Globus pallidus (tissue), 1 donor: ENCODE data around the gene MAP3K3.

ENCODE experiments used
- DNase-seq: peaks from one replicate; pipeline ENCODE4 v3.0.0-alpha.2; 2015; ENCODE audit warnings: low spot score

The MAP3K3 gene

DNA sequence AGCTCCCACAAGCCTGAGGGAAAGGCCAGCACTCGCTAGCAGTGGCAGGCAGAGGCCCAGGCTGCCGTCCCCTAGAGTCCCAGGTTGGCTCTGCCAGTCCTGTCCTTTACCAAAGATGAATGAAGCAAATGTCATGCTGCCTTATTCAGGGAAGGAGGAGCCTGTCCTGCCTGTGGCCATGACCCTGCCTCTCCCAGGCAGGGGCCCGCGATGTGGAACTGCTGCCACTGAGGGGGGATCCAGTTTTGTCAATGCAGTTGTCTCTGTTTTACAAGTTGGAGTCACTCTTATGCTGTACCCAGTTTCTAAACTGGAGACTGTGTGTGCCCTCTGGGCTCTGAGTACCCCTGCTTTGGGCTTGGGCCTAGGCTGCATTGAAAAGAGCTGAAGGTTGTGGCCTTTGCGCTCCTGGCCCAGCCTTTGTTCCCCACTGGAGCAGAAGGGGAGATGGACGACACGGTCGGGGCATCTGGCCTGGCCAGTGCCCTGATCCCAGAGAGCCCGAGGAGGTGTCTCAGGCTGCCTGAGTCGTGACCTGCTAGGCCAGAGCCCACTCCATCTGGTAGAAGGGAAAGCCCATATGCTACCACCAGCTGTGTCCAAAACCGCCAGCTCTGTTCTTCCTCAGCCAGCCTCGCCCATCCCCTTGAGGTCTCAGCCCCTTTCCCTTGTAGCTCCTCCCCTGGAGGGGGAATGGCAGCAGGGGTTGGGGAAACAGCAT is 72.2 kb downstream of the MAP3K3 start:
- no peak for DNase-seq

DNA sequence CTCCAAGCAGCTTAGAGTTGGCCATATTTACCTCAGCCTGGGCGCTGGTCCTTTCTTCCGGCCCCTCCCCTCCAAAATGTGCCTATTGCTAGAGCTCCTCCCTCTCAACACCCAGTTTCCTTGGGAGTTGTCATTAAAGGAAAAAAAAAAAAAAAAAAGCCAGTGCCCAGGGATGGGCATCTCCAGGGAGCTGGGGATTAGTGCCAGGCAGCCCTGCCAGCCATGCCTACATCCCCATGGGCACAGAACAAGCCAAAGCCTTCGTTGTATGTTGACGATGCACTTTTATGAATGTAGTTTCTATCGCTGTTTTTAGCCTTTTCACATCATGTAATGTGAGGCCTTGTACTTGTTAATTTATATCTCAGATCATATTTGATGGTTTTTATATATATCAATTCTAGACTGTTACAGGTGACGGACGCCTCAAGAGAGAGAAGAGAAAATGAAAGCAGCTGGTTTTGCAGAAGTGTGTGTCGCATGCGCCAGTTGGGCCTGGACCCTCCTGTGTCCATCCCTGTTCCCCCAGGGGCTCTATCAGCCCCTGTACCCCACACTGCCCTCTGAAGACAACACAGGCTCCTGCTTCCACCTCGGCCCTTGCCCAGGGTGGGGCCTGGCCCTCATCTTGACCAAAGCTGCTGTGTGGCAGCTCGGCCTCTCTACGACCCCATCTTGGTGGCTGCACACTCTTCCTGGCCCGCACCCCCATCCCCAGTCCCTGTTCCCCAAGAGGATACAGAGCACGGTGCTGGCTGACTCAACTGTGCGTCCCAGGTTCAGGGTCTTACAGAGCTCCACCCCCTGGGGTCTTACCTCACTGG is 72.9 kb downstream of the MAP3K3 start:
- no peak for DNase-seq

DNA sequence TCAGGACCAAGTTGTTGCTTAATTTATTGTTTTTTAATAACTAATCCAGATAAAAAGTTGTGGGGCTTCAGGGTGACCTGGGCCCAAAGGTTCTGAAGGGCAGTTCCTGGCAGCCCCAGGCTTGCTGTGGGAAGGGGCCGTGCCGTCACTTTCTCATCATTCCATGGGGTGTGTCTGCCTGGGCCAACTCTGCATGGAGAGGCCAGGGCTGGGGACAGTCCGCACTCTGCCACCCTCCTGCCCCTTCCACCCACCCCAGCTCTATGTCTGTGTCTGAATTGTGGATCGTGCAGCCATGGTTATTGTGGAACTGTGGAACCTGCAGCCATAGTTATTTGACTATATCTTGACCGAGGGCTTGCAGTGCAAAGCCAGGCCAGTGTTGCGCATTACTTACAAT is 73.7 kb downstream of the MAP3K3 start:
- no peak for DNase-seq

DNA sequence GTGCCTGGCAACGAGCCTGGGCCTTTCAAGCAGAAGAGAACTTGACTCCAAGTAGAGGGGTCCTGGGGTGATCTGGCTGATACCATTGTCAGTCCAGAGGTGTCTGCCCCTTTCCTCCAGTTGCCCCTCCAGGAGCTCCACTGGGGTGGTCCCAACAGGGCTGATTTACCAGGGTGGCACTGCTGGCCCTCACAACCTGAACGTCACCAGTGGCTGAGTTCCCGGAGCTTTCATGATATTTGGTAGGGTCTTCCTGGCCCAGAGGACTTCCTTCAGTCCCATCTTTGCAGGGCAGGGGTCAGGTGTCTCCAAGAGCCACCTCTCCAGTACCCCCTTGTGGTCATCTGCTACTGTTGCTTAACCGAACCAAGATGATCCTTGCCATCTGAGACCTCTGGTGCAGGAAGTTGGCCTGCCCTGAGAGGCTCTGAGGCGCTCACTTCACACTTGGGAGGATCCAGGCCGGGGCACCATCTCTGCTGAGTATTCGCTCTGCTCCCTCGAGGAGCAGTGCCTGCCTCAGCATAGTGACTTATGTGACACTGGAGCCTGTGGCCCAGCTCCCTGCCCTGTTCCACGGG is 74.3 kb downstream of the MAP3K3 start:
- no peak for DNase-seq

DNA sequence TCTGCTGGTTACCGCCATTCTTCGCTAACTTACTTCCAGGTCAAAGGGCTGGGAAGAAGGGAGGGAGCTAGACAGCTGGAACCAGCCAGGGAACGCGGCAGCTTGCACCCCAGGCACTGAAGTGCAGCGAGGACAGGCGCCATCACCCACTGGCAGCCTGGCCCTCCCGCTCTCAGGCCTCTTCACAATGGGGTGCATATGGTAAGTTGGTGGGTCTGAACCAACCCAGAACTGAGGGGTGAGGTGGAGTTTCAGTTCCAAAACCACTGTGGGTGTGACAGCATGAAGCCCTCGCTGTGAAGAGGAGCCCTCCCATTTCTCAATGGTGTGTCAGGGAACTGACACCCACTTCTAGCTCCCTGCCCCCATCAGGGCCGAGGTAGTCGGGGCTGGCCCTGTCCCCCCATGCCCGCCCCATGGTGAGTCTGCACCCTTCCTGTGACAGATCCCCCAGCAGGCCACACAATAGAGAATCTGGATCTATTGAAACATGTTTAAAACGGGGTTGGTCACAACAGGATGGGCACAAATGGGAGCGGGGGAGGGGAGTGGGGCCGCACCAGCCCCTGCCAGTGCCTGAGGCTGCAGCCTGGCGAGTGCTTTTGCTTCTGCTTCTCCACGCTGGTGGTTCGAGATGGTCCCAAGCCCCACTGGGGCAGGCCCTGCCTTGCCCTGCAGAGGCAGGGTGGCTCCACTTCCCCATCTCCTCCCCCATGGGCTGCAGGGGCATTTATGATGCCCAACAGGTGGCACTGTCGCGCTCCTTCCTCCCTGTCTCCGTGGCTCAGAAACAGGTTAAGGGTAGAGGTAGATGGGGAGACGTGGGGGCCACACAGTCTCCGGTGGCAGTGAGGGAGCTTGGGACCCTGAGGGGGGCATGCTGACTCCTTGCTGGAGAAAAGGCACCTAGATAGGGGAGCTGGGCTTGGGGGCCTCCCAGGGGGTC is 75.4 kb downstream of the MAP3K3 start:
- no peak for DNase-seq

DNA sequence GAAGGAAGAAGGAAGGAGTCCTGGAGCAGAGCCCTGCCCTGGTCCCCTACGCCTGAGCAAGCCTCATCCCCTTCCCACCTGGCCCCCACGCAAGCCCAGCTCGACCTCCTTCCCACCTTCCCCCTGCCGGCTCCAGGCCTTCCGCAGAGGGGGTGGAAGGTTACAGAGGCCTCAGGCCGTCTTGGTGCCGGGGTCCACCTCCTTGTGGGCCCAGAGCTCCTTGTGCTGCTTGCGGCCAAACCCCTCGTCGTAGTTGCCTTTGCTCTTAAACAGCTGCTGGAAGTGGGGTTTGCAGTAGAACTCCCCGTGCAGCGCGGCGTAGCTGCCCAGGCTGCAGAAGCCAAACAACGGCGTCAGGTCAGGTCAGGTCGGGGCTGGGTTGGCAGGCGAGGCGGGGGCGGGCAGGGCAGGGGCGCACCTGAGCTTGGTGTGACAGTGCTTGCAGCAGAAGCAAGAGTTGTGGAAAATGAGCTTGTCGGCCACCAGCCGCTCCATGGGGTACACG is 76.2 kb downstream of the MAP3K3 start:
- DNase-seq, result no peak

DNA sequence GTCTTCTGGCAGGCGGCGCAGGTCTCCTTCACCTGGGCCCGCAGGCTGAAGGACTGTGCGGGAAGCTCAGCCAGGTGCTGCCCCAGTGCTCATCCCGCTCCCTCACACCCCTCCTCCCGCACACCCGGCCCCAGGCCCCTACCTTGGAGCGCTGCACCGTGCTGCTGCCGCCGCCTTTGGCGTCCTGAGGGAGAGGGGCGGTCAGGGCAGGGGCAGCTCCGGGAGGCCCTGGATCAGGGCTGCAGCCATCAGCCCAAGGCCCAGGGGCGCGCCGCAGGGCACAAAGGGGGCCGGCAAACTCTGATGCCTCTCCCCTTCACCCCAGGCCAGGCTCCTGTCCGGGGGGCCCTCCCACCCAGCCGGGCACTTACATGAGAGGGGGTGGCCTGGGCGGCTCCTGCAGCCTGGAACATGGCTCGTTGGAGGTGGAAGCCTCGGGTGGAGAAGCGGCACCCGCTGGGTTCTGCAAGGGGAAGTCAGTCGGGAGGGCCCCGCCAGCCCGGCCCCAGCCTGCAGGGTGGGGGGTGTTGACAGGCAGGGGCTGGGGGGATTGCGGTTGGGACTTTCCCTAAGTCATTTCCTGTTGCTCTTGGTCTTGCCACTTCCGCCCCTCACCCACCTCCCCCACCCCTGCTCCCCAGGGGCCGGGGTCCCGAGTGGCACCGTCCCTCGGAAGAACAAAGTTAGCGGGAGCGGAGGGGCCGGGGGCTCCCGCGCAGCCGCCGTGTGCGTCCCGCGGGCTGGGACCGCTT is 76.8 kb downstream of the MAP3K3 start:
- DNase-seq, result no peak

DNA sequence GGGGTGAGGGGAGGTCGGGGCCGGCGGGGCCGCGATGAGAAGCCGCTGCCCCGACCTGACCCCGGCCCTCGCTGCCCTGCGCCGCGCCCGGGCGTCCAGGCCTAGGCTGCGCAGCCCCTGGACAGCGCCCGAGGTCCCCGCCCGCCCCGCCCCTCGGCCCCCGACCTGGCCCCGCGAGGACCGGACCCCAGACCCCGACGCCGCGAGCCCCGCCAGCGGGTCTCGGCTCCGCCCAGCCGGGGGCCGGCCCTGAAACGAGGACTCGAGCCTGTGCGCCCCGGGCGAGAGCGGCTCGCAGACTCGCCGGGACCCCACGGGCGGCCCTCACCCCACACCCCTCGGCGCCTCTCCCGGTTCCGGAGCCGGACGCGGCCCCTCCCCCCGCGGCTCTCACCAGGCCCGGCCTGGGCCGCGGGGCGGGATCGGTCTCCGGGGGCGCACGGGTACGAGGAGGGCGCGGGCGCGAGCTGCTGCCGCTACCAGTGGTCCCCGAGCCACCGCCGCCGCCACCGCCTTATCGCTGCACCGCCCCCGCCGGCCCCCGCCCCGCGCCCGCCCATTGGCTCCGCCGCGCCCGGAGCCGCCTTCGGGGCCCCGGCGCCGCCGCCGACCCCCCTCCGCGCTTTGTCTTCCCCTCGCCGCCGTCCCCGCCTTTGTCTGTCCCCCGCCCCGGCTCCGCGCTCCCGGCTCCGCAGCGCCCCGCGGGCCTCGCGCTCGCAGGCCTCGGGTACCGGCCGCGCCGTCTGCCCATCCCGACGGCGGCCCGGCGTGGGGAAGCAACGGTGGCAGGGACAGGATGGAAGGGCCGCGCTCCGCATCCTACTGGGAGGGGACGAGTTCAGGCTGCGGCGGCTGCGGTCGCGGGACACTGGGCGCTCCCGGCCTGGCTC is 77.7 kb downstream of the MAP3K3 start, which contains the start of gene LIMD2:
Gene LIMD2 (minus strand): TSS at position 488 of the 890 bp plus-strand sequence. CDS start 827 bp downstream, outside the sequence.
- no peak for DNase-seq

DNA sequence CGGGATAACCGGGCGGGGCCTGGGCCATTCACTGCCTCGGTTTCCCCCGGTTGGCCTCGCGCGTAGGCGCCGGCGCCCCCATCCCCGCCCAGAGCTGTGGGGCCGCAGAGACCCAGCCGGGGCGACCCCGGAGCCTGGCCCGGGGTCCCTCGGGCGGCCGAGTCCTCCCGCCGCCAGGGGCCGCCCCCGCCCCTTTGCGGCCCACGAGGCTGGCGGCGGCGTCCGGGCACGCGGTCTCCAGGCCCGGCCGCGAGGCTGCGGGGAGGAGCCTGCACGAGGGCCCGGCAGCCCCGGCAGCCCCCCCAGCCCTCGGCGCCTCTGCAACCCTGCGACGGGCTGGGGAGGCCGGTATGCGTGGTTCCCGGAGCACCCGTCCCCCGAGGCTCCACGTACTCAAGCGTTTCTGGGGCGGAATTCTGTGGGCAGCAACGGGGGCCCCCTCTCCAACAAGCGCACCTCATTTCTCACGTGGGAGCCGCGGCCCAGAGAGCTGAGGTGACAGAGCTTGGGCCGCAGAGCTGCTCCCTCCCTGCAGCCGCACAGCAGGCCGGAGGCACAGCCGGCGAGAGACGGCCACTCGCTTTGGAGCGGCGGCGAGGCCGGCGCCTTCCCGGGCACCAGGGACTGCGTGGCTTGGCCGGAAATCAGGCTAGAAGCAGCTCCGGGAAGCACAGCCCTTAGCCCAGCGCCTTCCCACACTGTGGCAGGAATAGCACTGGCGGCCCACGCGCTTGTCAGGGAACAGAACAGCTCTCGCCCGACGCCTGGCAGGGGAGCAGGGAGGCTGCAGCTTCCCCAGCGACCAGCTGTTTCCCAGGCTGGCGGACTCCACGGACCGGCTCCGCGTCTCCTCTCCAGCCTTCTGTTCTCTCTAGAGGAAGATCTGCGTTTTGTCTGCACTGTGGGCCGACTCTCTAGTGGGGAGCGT is 78.6 kb downstream of the MAP3K3 start:
- DNase-seq, result no peak

DNA sequence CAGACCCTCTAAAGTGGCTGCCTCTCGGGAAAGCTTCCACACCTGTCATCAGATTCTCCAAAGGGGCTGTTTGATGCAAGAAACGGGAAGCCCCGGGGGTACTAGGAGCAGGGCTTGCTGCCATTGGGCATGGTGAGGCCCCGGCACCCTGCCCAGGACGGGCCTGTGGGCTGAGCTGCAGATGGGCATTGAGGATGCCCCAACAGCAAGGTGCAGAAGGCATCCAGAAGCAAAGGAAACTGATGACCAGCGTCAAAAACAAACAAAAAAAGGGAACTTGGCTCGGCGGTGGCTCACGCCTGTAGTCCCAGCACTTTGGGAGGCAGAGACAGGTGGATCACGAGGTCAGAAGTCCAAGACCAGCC is 79.2 kb downstream of the MAP3K3 start:
- no peak for DNase-seq

DNA sequence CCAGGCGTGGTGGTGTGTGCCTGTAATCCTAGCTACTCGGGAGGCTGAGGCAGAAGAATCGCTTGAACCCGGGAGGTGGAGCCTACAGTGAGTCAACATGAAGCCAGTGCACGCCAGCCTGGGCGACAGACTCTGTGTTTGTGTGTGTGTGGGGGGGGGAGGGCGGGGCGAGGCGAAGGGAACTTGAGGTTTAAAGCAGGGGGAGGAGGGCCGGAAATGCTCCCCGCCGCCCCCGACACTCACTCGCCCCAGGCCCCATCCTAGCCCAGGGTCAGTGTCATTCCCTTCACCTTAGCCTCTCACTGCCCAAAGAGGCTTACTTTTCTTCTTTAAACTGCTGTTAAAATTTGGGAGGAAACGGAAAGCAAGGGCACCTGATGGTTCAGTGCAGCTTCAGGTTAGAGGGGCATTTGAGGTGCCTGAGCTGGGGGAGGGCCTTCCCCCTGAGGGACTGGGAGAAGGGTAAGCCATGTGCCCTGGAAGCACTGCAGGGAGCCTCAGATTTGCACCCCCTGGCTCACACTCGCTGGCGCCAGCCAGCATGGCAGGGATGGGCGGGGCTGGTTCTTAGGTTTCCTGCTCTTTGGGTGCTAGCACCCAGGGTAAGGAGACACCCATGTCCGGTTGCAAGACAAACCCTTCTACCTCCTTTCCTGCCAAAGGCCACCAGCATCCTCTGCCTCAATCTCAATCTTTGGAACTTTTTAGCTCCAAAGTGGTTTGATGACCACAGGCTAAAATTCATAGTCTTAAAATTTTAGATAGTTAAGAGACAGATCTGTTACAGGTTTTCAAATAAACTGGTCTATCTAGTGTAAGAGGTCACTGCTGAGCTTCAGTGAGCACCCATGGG is 79.9 kb downstream of the MAP3K3 start:
- DNase-seq, result no peak

DNA sequence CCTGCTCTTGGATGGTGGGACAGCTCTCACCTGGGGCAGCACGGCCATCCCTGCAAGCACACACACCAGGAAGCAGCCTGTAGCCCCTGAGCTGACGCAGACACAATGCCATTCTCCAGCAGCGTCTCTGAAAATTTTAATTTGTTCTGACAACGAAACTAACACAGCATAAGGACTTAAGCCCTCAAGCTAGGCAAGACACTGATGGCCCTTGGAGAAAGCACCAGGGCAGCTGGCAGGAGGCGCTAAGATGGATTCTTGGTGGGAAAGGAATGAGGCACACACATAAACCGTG is 80.5 kb downstream of the MAP3K3 start:
- DNase-seq, result no peak

DNA sequence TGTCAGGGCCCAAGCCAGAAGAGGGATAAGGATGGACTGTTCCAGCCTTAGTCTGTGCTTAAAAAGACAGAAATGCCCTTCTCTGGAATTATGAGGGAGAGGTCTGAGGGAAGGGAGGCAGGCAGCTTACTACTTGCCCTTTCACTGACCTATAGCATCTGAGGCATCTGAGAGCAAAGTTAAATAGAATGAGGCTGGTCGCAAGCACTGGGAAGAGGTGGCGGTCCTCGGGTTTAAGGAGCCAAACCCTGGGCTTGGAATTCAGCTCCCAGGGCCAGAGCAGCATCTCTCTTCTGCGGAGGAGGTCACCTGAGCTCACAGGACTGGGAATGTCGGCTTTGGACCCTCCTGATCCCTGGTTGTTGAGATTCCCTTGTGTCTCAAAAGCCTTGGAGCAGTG is 80.8 kb downstream of the MAP3K3 start:
- DNase-seq, result no peak

DNA sequence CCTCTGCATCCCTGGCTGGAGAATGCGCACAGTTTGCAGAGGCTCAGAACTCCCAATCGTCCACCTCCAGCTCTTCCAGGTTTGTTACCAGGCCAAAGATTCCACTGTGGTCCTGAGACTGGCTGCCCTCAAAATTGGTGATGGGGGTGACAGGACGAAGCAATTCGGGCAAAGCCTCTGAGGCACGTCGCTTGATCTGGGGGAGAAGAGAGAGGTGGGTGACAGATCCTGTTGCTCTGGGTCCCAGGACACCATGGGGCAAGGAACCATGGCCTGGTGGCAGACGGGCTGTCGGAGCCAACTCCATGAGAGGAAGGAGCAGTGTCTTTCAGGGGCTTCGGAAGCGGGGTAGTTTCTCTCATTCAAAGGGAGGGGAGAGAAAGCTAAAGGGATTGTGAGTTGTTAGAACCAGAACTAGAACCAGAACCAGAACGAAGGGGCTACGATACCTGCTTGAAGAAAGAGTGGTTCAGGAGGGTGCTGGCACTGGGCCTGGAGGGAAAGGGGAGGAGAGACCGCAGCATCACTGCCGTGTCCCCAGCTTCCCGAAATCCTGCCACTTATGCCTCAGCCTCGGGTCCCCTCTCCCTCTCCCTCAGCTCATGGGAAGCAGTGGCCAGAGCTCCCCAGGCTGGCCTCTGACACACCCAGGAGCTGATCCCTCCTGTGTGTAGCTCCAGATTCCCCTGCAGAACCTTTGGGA is 81.5 kb downstream of the MAP3K3 start:
- no peak for DNase-seq

DNA sequence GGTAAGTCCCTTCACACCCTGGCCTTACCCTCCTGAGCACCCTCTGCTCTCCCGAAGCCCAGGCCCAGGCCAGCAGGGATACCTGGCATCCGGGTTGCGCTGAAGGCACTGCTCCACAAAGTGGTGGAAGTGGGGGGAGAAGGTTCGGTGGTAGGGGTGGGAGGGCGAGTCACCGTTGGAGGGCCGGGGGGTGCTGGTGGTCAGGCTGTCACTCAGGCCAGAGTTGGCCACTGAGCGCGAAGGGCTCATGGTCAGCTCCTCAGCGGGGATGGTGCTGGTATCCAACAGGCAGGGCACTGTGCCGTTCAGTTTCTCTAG is 82.0 kb downstream of the MAP3K3 start:
- no peak for DNase-seq

DNA sequence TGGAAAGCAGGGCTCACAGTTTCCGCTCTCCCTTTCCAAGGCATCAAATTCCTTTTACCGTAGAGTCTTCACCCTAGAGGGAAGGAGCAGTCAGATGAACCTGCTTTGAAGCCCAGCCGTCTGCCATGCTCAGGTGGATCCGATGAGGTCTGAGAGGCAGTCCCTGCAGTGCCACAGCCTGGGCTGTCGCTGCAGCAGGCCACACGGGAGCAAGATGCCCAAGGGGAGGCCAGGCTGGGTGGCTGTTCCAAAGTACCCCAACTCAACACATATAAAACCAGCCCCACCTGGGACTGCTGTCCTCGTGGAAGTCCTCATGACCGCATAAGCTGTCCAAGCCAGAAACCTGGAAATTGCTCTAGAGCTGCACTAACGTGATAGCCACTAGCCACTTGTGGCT is 82.6 kb downstream of the MAP3K3 start:
- DNase-seq, result no peak

DNA sequence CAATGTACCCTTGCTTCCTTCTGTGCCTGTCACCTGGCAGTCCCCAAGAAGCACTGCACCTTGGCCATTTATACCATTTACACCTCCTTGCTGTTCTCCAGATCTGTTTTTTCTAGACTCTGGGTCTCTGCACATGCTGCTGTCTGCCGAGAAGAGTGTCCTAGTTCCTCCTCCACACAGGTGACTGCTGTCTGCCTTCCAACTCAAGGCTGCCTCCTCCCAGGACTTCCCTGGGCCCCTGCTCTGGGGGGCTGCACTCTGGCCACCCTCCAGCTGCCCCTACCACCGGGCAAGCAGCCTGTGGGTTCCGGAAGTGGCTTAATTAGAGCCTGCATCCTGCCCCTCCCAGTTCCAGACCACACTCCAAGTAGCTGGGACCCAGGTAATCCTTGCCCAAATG is 83.4 kb downstream of the MAP3K3 start:
- no peak for DNase-seq
